Subcutaneous adipose tissue (tissue), 4 donors: ENCODE results near the gene HSF2BP. TPM values are rescaled to one million over a fixed set of nuclear protein-coding genes. Genes with fewer than 3 reads are reported as not detected.

ENCODE experiments used
- CTCF ChIP-seq: fragments of 450-650 bp; IDR thresholded peaks from one replicate; pipeline ENCODE4 v1.5.1; 2016; ENCODE audit warnings: low read depth, mild to moderate bottlenecking, control low read depth, antibody characterized with exemption, moderate library complexity
- total RNA-seq, 4 donors: library from RNA; depleted of rRNA; stranded (reverse); fragments of >200 nt; gene quantifications; one replicate each; pipeline ENCODE4 v1.1.0, GENCODE V29; 2016

Gene HSF2BP
- under 1 TPM in 3 of 4 donors, not detected in 1; 0.34 to 0.94 (median 0.44) TPM for total RNA-seq

- TF ChIP-seq CTCF = no peak
Measured at GRCh38 chr21:43659136-43660000, at the start of gene HSF2BP, which contains the start of gene RRP1B. TSS of gene HSF2BP (minus strand) at chr21:43659488. CDS start at chr21:43658096, 1,392 bp downstream. TSS of gene RRP1B (plus strand) at chr21:43659560. CDS start at chr21:43659665, 105 bp downstream.

GRCh38 chr21:43708745-43709381 lies 49.6 kb upstream of the HSF2BP start:
- no peak for TF ChIP-seq CTCF

GRCh38 chr21:43707462-43707861 lies 48.2 kb upstream of the HSF2BP start:
- TF ChIP-seq CTCF = no peak

- TF ChIP-seq CTCF = no peak
Measured at GRCh38 chr21:43703035-43703880, 44.0 kb upstream of the HSF2BP start.

GRCh38 chr21:43702785-43703034 lies 43.4 kb upstream of the HSF2BP start:
- TF ChIP-seq CTCF = no peak

- no peak for TF ChIP-seq CTCF
Measured at GRCh38 chr21:43701936-43702784, 42.9 kb upstream of the HSF2BP start.
